Osteoblast (primary cell): Measurements from ENCODE around the gene CLGN. TPM values are rescaled to one million over a fixed set of nuclear protein-coding genes. Genes with fewer than 3 reads are reported as not detected.

Experiments used
- DNase-seq: peaks from one replicate; pipeline ENCODE4 v3.0.0; 2011; ENCODE audit warnings: low spot score, mixed read lengths; ENCODE audit not compliant: insufficient read length; ENCODE audit errors: missing footprints
- H2AFZ ChIP-seq: 2 replicates; pipeline ENCODE4 v1.6.0; 2011; ENCODE audit warnings: mild to moderate bottlenecking, low read length
- H3K27ac ChIP-seq: 2 replicates; pipeline ENCODE4 v1.5.1; 2011; ENCODE audit warnings: mild to moderate bottlenecking, low read depth, low read length, moderate library complexity
- H3K27me3 ChIP-seq: 2 replicates; pipeline ENCODE4 v1.6.0; 2012; ENCODE audit warnings: mild to moderate bottlenecking, control low read depth, inconsistent platforms, low read length, moderate library complexity; ENCODE audit not compliant: insufficient read depth
- H3K36me3 ChIP-seq: 2 replicates; pipeline ENCODE4 v1.5.1; 2011; ENCODE audit warnings: mild to moderate bottlenecking, low read length, control low read depth, moderate library complexity; ENCODE audit not compliant: insufficient read depth
- H3K4me1 ChIP-seq: 2 replicates; pipeline ENCODE4 v1.5.1; 2011; ENCODE audit warnings: mild to moderate bottlenecking, low read length, control low read depth, moderate library complexity; ENCODE audit not compliant: insufficient read depth
- H3K4me2 ChIP-seq: 2 replicates; pipeline ENCODE4 v1.6.0; 2011; ENCODE audit warnings: mild to moderate bottlenecking, low read length; ENCODE audit not compliant: insufficient read depth
- H3K4me3 ChIP-seq: fragments of 200-600 bp; sonication (generic); 3 replicates; pipeline ENCODE4 v1.5.1; 2012; ENCODE audit warnings: mild to moderate bottlenecking, low read length, inconsistent platforms; ENCODE audit not compliant: insufficient read depth
- H3K79me2 ChIP-seq: 2 replicates; pipeline ENCODE4 v1.6.0; 2012; ENCODE audit warnings: mild to moderate bottlenecking, low read length, control low read depth, inconsistent platforms; ENCODE audit not compliant: insufficient read depth
- H3K9me3 ChIP-seq: 2 replicates; pipeline ENCODE4 v1.5.1; 2011; ENCODE audit warnings: low read depth, low read length, control low read depth
- H4K20me1 ChIP-seq: 2 replicates; pipeline ENCODE4 v1.6.0; 2012; ENCODE audit warnings: mild to moderate bottlenecking, low read length, control low read depth; ENCODE audit not compliant: insufficient read depth
- total RNA-seq: library from RNA; depleted of rRNA; stranded (reverse); fragments of >200 nt; gene quantifications from 2 replicates; pipeline ENCODE4 v1.2.3, GENCODE V29; 2012
- TF ChIP-seq, protein P1 (sequence below): IDR thresholded peaks from 2 replicates; pipeline ENCODE4 v1.5.1; 2011; ENCODE audit warnings: mild to moderate bottlenecking, low read depth, low read length, moderate library complexity; ENCODE audit errors: extremely low read depth

The CLGN gene
- total RNA-seq, 1 donor, result 0.72 TPM

DNA sequence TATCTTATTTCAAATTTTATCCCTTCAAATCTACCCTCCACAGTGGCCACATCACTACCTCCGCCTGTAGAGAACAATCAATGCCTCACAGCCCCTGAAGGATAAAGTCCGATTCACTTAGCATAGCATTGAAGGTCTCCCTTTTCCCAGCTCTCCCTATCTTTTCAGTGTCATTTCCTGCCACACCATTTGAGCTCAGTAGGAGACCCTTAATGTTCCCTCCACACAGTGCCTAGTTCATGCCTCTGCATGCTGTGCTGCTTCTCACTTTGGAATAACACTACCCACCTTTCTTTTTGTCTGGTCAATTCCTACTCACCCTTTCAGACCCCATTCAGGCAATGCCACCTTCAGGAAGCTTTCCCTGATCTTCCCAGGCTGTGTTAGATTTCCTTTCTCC lies 77.6 kb downstream of the CLGN start:
- H3K4me3 ChIP-seq, result no peak overlapping the region
- H3K4me2 ChIP-seq, result no peak overlapping the region
- H3K27me3 ChIP-seq, result peaks cover 26% of the 10 kb centered on the region
- no peaks in the 10 kb centered on the region for H3K4me1 ChIP-seq
- no peaks in the 10 kb centered on the region for H3K36me3 ChIP-seq
- H3K9me3 ChIP-seq, result no peaks in the 10 kb centered on the region
- H3K79me2 ChIP-seq, result no peaks in the 10 kb centered on the region
- H2AFZ ChIP-seq, result no peak overlapping the region
- DNase-seq, result no peak
- H3K27ac ChIP-seq, result no peak overlapping the region
- no peaks in the 10 kb centered on the region for H4K20me1 ChIP-seq
- TF ChIP-seq, protein P1, sequence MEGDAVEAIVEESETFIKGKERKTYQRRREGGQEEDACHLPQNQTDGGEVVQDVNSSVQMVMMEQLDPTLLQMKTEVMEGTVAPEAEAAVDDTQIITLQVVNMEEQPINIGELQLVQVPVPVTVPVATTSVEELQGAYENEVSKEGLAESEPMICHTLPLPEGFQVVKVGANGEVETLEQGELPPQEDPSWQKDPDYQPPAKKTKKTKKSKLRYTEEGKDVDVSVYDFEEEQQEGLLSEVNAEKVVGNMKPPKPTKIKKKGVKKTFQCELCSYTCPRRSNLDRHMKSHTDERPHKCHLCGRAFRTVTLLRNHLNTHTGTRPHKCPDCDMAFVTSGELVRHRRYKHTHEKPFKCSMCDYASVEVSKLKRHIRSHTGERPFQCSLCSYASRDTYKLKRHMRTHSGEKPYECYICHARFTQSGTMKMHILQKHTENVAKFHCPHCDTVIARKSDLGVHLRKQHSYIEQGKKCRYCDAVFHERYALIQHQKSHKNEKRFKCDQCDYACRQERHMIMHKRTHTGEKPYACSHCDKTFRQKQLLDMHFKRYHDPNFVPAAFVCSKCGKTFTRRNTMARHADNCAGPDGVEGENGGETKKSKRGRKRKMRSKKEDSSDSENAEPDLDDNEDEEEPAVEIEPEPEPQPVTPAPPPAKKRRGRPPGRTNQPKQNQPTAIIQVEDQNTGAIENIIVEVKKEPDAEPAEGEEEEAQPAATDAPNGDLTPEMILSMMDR, result no peak

DNA sequence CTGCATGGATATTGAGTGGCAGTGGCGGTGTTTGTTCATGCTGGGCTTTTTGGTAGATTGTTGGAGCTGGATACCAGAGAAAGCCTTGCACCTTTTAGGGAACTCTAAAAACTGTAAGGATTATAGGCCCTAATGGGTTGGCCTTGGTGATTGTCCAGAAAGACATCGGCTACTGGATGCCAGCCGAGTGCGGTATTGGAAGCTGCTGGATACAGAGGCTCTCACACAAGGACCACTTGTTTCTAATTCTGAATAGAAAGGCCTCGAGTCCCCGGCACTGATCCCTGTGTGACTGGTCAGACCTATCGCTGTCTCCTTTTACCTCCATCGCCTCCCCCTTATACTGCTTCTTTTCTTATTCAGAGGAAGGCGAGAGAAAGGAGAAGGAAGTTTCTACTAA lies 81.3 kb downstream of the CLGN start:
- Histone ChIP-seq H3K9me3 (no peaks in the 10 kb centered on the region), H3K79me2 (no peaks in the 10 kb centered on the region), H3K36me3 (no peaks in the 10 kb centered on the region), H3K27ac (no peak overlapping the region), H2AFZ (no peak overlapping the region), H3K27me3 (peaks cover 21% of the 10 kb centered on the region), H3K4me1 (no peaks in the 10 kb centered on the region), H4K20me1 (no peaks in the 10 kb centered on the region), H3K4me2 (no peak overlapping the region), H3K4me3 (no peak overlapping the region)
- DNase-seq, result no peak
- TF ChIP-seq, protein P1, result no peak

DNA sequence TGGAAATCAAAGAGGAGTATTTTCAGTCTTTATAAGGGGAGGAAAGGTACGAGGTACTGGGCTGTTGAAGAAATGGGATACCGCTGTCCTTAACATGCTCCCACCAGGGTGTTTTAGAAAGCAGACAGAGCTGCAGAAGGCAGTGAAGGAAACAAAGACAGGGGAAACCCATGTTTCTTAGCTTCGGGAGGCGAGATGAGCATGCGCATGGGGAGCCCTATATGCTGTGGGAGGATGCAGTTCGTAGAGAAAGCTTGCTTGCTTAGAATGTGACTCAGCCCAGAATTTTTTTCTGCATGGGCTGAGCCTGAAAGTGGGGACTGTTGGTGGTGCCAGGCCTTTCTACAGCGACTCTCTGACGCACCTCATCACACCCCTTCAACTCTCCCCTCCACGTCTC lies 82.8 kb downstream of the CLGN start:
- no peaks in the 10 kb centered on the region for H3K4me1 ChIP-seq
- DNase-seq, result no peak
- TF ChIP-seq, protein P1, result no peak

DNA sequence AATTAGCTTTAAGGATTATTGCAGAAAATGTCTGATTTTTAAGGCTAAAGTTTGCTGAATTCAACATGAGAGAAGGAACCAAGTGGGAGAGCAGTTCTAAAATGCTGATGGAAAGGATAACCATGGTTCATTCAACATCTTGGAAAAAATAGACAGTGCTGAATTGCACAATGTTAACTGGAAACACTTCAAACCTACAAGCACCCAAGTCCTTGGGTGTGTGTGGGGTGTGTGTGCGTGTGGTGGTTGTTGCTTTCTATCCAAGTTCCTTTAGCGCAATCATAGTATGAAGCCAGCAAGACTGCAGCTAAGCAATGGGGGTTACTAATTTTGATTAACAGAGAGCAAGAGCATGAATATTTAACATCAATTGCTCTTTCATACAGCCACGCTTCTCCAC lies 83.3 kb downstream of the CLGN start:
- Histone ChIP-seq H2AFZ (peak overlapping the region; percentile 64), H3K27ac (no peak overlapping the region), H3K79me2 (no peaks in the 10 kb centered on the region), H3K4me3 (no peak overlapping the region), H3K9me3 (no peaks in the 10 kb centered on the region), H3K4me1 (no peaks in the 10 kb centered on the region), H3K36me3 (no peaks in the 10 kb centered on the region), H3K4me2 (peak overlapping the region; percentile 42), H3K27me3 (peaks cover 11% of the 10 kb centered on the region), H4K20me1 (no peaks in the 10 kb centered on the region)
- DNase-seq, result peak; percentile 8
- TF ChIP-seq, protein P1, result no peak

More for the DNA sequence above, 82.8 kb downstream of the CLGN start:
- Histone ChIP-seq H3K27me3 (peaks cover 14% of the 10 kb centered on the region), H3K4me3 (peak overlapping the region; percentile 34), H4K20me1 (no peaks in the 10 kb centered on the region), H3K36me3 (no peaks in the 10 kb centered on the region), H3K9me3 (no peaks in the 10 kb centered on the region), H3K4me2 (peak overlapping the region; percentile 42), H3K27ac (no peak overlapping the region), H2AFZ (peak overlapping the region; percentile 64), H3K79me2 (no peaks in the 10 kb centered on the region)
